Esophagus muscularis mucosa (tissue), 4 donors: ENCODE results near the gene HADHB. TPM values are rescaled to one million over a fixed set of nuclear protein-coding genes. Genes with fewer than 3 reads are reported as not detected.

Source experiments
- DNase-seq: peaks from one replicate; pipeline ENCODE4 v3.0.0-alpha.2; 2017; ENCODE audit errors: extremely low spot score
- H3K27ac ChIP-seq, 4 donors: fragments of 200-600 bp; sonication (generic); replicated peaks in 1 of 4; 1 replicate in 3 of 4; 2 replicates in 1 of 4; pipeline ENCODE4 v1.5.1; 2016 to 2019; ENCODE audit warnings: mild to moderate bottlenecking in 1 of 4
- H3K27me3 ChIP-seq, 4 donors: fragments of 200-600 bp; sonication (generic); one replicate each; pipeline versions ENCODE4 v1.5.1 to v1.6.0; 2016 to 2019
- H3K36me3 ChIP-seq, 4 donors: fragments of 200-600 bp; sonication (generic); one replicate each; pipeline ENCODE4 v1.5.1; 2016 to 2019
- H3K4me1 ChIP-seq, 4 donors: fragments of 200-600 bp; sonication (generic); one replicate each; pipeline ENCODE4 v1.5.1; 2016 to 2019
- H3K4me3 ChIP-seq, 4 donors: fragments of 200-600 bp; sonication (generic); 1 replicate in 2 of 4; 2 replicates in 2 of 4; pipeline ENCODE4 v1.5.1; 2016 to 2019; ENCODE audit warnings: mild to moderate bottlenecking in 4 of 4, moderate library complexity in 1 of 4
- H3K9me3 ChIP-seq, 4 donors: fragments of 200-600 bp; sonication (generic); 1 replicate in 3 of 4; 2 replicates in 1 of 4; pipeline ENCODE4 v1.5.1; 2016 to 2019
- EP300 ChIP-seq: sonication (generic); formaldehyde crosslinking; IDR thresholded peaks from one replicate; pipeline ENCODE4 v1.6.1; 2017; ENCODE audit warnings: antibody characterized with exemption
- POLR2A ChIP-seq: fragments of 450-650 bp; IDR thresholded peaks from one replicate; pipeline ENCODE4 v1.6.1; 2017; ENCODE audit warnings: antibody characterized with exemption, moderate library complexity, mild to moderate bottlenecking, low read depth
- POLR2AphosphoS5 ChIP-seq, 2 donors: sonication (generic); formaldehyde crosslinking; IDR thresholded peaks; one replicate each; pipeline ENCODE4 v1.6.1; 2017; ENCODE audit warnings: antibody characterized with exemption in 2 of 2
- WGBS: methylation state at CpG from one replicate; pipeline ENCODE4 v1.1.5; 2018; 5-methylcytosine and 5-hydroxymethylcytosine counted together
- intact Hi-C: fragments of 100-400 bp; cut with DNase I; formaldehyde crosslinking; loops from one replicate; pipeline ENCODE4 v1.15.1; 2023
- total RNA-seq, 4 donors: library from RNA; depleted of rRNA; stranded (reverse); fragments of >200 nt; gene quantifications; one replicate each; pipeline versions ENCODE4 v1.1.0 to v1.2.1, GENCODE V29; 2016
- TF ChIP-seq, protein P1 (sequence below), 3 experiments: fragments of 200-600 bp in 2 of 3; fragments of 450-650 bp in 1 of 3; sonication (generic) in 2 of 3; IDR thresholded peaks; one replicate each; pipeline ENCODE4 v1.5.1; 2017 to 2019; ENCODE audit warnings: antibody characterized with exemption in 3 of 3, mild to moderate bottlenecking in 2 of 3, moderate library complexity in 1 of 3

Gene HADHB
- total RNA-seq, 4 donors from 2014 or later, result 163 to 399 (median 192) TPM

- peak; percentile 57 for DNase-seq
- H3K4me1 ChIP-seq, result no peaks in the 10 kb centered on the region
- H3K27ac ChIP-seq, result no peak overlapping the region
- intact Hi-C loops, result no loop called here
- no peaks in the 10 kb centered on the region for H3K9me3 ChIP-seq
- TF ChIP-seq, protein P1, sequence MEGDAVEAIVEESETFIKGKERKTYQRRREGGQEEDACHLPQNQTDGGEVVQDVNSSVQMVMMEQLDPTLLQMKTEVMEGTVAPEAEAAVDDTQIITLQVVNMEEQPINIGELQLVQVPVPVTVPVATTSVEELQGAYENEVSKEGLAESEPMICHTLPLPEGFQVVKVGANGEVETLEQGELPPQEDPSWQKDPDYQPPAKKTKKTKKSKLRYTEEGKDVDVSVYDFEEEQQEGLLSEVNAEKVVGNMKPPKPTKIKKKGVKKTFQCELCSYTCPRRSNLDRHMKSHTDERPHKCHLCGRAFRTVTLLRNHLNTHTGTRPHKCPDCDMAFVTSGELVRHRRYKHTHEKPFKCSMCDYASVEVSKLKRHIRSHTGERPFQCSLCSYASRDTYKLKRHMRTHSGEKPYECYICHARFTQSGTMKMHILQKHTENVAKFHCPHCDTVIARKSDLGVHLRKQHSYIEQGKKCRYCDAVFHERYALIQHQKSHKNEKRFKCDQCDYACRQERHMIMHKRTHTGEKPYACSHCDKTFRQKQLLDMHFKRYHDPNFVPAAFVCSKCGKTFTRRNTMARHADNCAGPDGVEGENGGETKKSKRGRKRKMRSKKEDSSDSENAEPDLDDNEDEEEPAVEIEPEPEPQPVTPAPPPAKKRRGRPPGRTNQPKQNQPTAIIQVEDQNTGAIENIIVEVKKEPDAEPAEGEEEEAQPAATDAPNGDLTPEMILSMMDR (IDR thresholded peaks at IDR 0.05), result no peak
- TF ChIP-seq POLR2AphosphoS5 (IDR thresholded peaks at IDR 0.05), result no peak
- TF ChIP-seq POLR2A, result no peak
- no peak for TF ChIP-seq EP300
- no peaks in the 10 kb centered on the region for H3K27me3 ChIP-seq
- no peak overlapping the region for H3K4me3 ChIP-seq
- WGBS, result 90% methylated on average over 1 of the region's 1 CpG
- peaks cover 54 to 99% (median 86%) of the 10 kb centered on the region in 4 donors for H3K36me3 ChIP-seq
Measured at GRCh38 chr2:26215833-26216232, 28.9 kb upstream of the HADHB start.

DNA sequence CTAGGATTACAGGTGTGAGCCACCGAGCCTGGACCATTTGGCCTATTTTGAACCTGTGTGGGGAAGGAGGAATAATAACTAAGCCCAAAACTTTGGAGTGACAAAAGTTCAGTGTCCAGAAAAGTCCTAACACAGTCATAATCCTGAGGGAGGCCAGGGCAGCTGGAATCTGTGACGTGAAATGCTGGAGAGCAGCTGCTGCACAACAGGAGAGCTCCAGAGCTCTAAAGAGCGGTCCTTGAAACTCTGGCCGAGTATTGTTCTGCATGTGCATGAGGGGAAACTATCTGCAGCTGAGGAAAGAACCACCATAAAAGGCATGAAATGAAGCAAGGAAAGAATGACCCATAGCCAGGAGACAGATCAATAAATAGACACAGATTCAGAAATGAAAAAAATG, 28.2 kb upstream of the HADHB start:
- no peak overlapping the region for H3K4me3 ChIP-seq
- 98% methylated on average over 3 of the region's 4 CpGs for WGBS
- DNase-seq, result peak; percentile 37
- H3K27ac ChIP-seq, result no peak overlapping the region
- H3K9me3 ChIP-seq, result no peaks in the 10 kb centered on the region
- no peak for TF ChIP-seq POLR2A
- no peak for TF ChIP-seq EP300
- no peak for TF ChIP-seq POLR2AphosphoS5 (IDR thresholded peaks at IDR 0.05)
- TF ChIP-seq, protein P1 (IDR thresholded peaks at IDR 0.05), result no peak
- intact Hi-C loops, result no loop called here
- no peaks in the 10 kb centered on the region for H3K27me3 ChIP-seq
- no peaks in the 10 kb centered on the region for H3K4me1 ChIP-seq
- peaks cover 46 to 98% (median 88%) of the 10 kb centered on the region in 4 donors for H3K36me3 ChIP-seq

- TF ChIP-seq POLR2A (no peak), POLR2AphosphoS5 (IDR thresholded peaks at IDR 0.05) (no peak), EP300 (no peak)
- TF ChIP-seq, protein P1 (IDR thresholded peaks at IDR 0.05), result no peak
- Histone ChIP-seq H3K36me3 (peaks cover 36 to 96% (median 87%) of the 10 kb centered on the region in 4 donors), H3K27ac (no peak overlapping the region), H3K9me3 (no peaks in the 10 kb centered on the region), H3K27me3 (no peaks in the 10 kb centered on the region), H3K4me3 (no peak overlapping the region), H3K4me1 (no peaks in the 10 kb centered on the region)
- DNase-seq, result peak; percentile 8
- intact Hi-C loops, result no loop called here
- WGBS, result 79% methylated on average over 6 of the region's 6 CpGs
Measured at GRCh38 chr2:26217720-26218119, 27.0 kb upstream of the HADHB start.

- intact Hi-C loops, result no loop called here
- H3K9me3 ChIP-seq, result no peaks in the 10 kb centered on the region
- H3K36me3 ChIP-seq, result peaks cover 32 to 94% (median 76%) of the 10 kb centered on the region in 4 donors
- TF ChIP-seq, protein P1 (IDR thresholded peaks at IDR 0.05), result no peak
- TF ChIP-seq EP300 (no peak), POLR2AphosphoS5 (IDR thresholded peaks at IDR 0.05) (no peak), POLR2A (no peak)
- no peaks in the 10 kb centered on the region for H3K27me3 ChIP-seq
- no peaks in the 10 kb centered on the region for H3K4me1 ChIP-seq
- no peak for DNase-seq
- H3K4me3 ChIP-seq, result no peak overlapping the region
- 82% methylated on average over 1 of the region's 1 CpG for WGBS
- no peak overlapping the region for H3K27ac ChIP-seq
Measured at GRCh38 chr2:26223018-26223417, 21.7 kb upstream of the HADHB start.

DNA sequence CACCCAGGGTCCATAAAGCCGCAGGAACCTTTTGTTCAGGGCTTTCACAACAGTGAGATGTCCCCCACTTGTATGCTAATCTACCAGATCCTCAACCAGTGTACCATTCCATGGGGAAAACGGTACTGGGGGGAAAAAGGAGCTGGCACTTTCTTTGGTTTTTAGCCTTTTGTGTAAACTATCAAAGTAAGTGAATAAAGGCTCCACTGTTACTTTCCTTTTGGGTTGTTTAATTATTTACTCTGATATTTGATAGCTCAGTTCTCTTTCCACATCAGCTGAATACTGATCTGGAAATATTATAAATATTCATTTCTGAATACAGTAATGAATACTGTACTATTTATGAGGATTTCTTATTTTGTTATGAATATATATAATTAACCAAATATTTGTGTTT, 20.6 kb upstream of the HADHB start:
- no peak for DNase-seq
- H3K36me3 ChIP-seq, result peaks cover 36 to 96% (median 81%) of the 10 kb centered on the region in 4 donors
- H3K4me3 ChIP-seq, result no peak overlapping the region
- no peaks in the 10 kb centered on the region for H3K9me3 ChIP-seq
- H3K27me3 ChIP-seq, result no peaks in the 10 kb centered on the region
- no peak overlapping the region for H3K27ac ChIP-seq
- 93% methylated on average over 2 of the region's 2 CpGs for WGBS
- intact Hi-C loops, result no loop called here
- TF ChIP-seq POLR2A (no peak), EP300 (no peak), POLR2AphosphoS5 (IDR thresholded peaks at IDR 0.05) (no peak)
- TF ChIP-seq, protein P1 (IDR thresholded peaks at IDR 0.05), result no peak
- H3K4me1 ChIP-seq, result no peaks in the 10 kb centered on the region
